Activated naive CD8-positive, alpha-beta T cell treated with anti-CD3 and anti-CD28 coated beads, Interleukin-2, amount 50 U/mL, for 24 hours (primary cell): ENCODE data around the gene BAHCC1.
A peak's percentile ranks its signal among the peaks of the same experiment; 100 is the strongest.

Experiments
- ATAC-seq: fragments of 150-1000 bp; cut with Tn5 transposase; one replicate; pipeline ENCODE4 v1.10.0; 2021
- DNase-seq: peaks from one replicate; pipeline ENCODE4 v3.0.0; 2021
- H3K27ac Mint-ChIP-seq: one replicate; pipeline ENCODE4 v1.8.0; 2021; ENCODE audit warnings: mild to moderate bottlenecking, mixed read lengths
- H3K27me3 Mint-ChIP-seq: one replicate; pipeline ENCODE4 v1.8.0; 2021; ENCODE audit warnings: mixed read lengths
- H3K36me3 Mint-ChIP-seq: one replicate; pipeline ENCODE4 v1.8.0; 2021; ENCODE audit warnings: low read depth, mixed read lengths
- H3K4me1 Mint-ChIP-seq: one replicate; pipeline ENCODE4 v1.8.0; 2021; ENCODE audit warnings: mixed read lengths
- H3K4me3 Mint-ChIP-seq: one replicate; pipeline ENCODE4 v1.8.0; 2021; ENCODE audit warnings: mild to moderate bottlenecking, moderate library complexity, mixed read lengths
- H3K9me3 Mint-ChIP-seq: one replicate; pipeline ENCODE4 v1.8.0; 2021; ENCODE audit warnings: mixed read lengths

The BAHCC1 gene

DNA sequence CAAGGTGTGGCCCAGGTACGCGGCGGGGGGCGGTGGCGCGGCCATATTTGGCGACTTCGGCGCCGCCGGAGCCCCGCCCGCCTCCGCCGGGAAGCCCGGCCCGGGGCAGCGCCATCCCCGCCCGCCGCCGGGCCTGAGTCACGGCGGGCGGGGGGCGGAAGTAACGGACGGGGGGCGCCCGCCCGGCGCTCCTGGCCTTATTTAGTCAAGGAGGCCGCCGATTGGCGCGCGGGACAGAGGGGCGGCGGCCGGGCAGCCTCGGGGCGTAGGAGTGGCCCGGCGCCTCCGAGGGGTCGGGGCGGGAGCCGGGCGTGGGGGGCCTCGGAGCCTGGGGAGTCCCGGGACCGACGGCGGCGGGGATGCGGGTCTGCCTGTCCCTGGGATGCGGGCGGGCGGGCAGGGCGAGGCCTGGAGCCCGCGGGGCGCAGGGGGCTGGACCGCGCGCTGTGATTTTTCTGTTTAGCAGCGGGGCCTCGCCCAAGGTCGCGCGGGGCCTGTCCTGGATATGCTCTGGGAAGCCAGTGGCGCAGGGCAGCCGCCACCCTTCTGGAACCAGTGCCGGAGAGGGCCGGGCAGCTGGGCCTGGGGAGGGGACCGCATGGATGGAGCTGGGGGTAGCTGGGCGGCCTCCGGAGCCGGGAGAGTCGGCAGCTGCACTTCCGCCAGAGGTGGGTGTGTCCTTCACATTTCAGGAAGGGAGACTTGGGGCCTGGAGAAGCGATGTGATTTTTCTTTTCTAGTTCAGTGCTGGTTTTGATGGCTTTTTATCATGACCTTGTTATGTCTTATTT, 119.7 kb downstream of the BAHCC1 start:
- Mint-ChIP-seq H3K4me1 (peaks cover 37% of the 10 kb centered on the region), H3K36me3 (peaks cover 24% of the 10 kb centered on the region), H3K4me3 (peak overlapping the region; percentile 89), H3K27me3 (peaks cover 1% of the 10 kb centered on the region), H3K27ac (peak overlapping the region; percentile 81), H3K9me3 (no peaks in the 10 kb centered on the region)
- DNase-seq (peak; percentile 80), ATAC-seq (peak; percentile 42)

DNA sequence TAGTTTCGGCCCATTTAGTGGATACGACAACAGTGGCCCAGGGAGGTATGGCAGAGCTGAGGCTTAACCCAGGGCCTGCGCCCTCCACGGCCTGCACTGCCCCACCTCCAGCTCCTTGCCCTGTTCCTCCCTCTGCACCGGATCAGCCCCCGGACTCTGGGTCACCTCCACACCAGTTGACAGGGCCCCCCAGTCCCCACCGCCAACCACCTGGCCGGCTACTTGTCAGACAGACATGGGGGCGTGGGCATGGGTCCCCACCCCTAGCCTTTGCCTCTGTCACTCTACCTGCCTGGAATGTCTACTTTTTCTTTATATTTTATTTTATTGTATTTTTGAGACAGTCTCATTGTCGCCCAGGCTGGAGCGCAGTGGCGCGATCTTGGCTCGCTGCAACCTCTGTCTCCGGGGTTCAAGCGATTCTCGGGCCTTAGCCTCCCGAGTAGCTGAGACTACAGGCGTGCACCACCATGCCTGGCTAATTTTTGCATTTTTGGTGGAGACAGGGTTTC, 120.3 kb downstream of the BAHCC1 start:
- DNase-seq = no peak
- H3K27ac Mint-ChIP-seq = peak overlapping the region; percentile 81
- ATAC-seq = no peak
- peaks cover 2% of the 10 kb centered on the region for H3K27me3 Mint-ChIP-seq
- peaks cover 17% of the 10 kb centered on the region for H3K36me3 Mint-ChIP-seq
- peak overlapping the region; percentile 89 for H3K4me3 Mint-ChIP-seq
- peaks cover 35% of the 10 kb centered on the region for H3K4me1 Mint-ChIP-seq
- no peaks in the 10 kb centered on the region for H3K9me3 Mint-ChIP-seq
